Left renal pelvis (tissue), 4 donors: ENCODE measurements around the gene LOXHD1. TPM values are rescaled to one million over a fixed set of nuclear protein-coding genes. Genes with fewer than 3 reads are reported as not detected.

Experiments used
- DNase-seq, 4 donors: peaks; one replicate each; pipeline ENCODE4 v3.0.0-alpha.2; 2013; ENCODE audit warnings: low read depth in 4 of 4, low spot score in 3 of 4
- polyA plus RNA-seq, 4 donors: library from polyadenylated mRNA; unstranded; fragments of 120-200 nt; gene quantifications; one replicate each; pipeline ENCODE4 v1.2.1, GENCODE V29; 2013; ENCODE audit not compliant: insufficient read length in 4 of 4

LOXHD1 gene
- polyA plus RNA-seq, 4 donors, result 0.56 to 0.85 (median 0.61) TPM

GRCh38 chr18:46676182-46676835 lies 19.3 kb upstream of the LOXHD1 start:
- DNase-seq, result peak in 3 of 4 donors; percentile 27 to 60 (median 31)

DNA sequence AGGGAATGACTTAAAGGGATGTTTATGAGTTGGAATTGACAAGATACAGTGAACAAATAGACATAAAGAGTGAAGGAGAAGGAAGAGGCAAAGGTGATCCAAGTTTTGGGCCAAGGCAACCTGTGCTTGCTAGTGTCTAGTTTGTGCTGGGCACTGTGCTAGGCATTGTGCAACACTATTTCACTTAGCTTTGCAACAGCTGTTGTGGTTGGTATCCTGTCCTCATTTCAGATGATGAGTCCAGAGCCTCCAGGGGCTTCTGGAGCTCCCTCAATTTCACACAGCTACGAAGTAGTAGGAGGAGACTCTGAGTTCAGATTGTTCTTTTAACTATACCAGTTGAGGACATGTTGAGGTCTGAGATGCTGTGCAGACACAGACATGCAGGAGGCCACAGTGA lies 18.1 kb upstream of the LOXHD1 start:
- DNase-seq, result no peak

- DNase-seq, result no peak
These were observed 15.3 kb upstream of the LOXHD1 start for GRCh38 chr18:46672062-46672970.

GRCh38 chr18:46668694-46669093 lies 11.7 kb upstream of the LOXHD1 start:
- DNase-seq, result no peak

GRCh38 chr18:46668135-46668534 lies 11.1 kb upstream of the LOXHD1 start:
- no peak for DNase-seq

- no peak for DNase-seq
These were observed 6.5 kb upstream of the LOXHD1 start for GRCh38 chr18:46663539-46663938.

- no peak for DNase-seq
These were observed 4.1 kb upstream of the LOXHD1 start for GRCh38 chr18:46660957-46661749.

DNA sequence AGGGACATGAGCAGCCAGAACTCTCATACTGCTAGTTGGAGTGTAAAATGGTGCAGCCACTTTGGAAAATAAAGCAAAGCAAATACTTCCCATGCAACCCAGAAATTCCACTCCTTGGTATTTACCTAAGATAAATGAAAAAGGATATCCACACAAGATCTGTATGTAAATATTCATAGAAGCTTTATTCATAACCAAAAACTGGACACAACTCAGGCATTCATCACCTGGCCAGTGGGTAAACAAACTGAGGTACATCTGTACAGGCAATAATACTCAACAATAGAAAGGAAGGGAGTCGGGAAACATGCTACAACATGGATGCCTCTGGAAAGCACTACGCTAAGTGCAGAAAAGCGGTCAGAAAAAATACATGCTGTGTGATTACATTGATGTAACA lies 2.5 kb upstream of the LOXHD1 start:
- no peak for DNase-seq

GRCh38 chr18:46656326-46657114 lies 500 bp downstream of the LOXHD1 start:
- DNase-seq, result no peak

GRCh38 chr18:46652372-46652771 lies 4.6 kb downstream of the LOXHD1 start:
- no peak for DNase-seq

DNA sequence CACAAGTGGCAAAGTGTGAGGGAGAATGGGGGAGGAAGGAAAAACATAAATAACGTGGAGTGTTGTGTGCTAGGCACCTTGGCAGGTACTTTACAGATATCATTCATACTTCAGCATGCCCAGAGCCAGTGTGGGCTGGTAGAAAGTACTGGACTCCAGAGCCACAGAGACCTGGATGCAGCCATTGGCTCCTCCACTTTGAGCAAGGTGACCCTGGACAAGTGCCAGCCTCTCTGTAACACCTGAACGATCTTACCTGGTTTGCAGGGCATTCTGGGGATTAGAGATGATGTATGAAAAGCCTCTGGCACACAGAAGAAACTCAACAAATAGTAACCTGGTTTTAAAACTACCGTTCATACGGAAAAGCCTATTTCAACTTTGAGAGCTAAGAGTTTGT lies 6.3 kb downstream of the LOXHD1 start:
- DNase-seq, result no peak

DNA sequence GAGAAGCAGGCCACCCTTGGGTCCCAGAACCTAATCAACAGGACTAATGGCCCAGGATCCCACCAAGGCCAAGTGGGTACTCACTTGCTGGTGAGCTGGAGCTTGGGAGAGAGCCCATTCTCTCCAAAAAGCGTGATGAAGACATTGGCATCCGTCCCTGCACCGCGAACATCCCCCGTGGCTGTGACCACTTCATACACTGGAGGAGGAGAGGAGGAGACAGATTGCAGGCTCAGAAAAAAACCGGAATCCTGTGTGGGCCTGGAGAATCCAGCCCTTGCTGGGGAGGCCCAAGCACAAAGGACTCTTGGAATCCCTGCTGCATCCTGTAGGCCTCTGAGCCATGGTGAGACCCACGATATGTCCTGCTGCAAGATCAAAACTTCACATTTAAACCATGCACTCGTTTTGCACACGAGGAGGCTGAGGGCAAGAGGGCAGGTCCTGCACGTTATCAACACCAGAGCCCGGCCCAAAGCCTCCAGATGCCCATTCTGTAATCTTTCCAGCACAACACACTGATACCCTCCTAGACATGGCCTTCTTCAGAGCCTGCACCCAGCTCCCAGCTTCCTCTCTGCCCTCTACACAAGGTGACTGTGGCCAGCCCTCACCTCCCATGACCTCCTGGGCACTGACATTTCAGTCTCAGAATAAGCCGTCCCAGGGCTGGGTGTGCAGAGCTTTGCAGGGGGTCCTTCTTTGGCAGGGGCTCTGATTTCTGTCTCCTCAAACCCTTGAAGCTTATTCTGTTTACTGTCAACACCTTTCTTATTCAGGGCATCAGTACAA lies 7.8 kb downstream of the LOXHD1 start:
- no peak for DNase-seq

DNA sequence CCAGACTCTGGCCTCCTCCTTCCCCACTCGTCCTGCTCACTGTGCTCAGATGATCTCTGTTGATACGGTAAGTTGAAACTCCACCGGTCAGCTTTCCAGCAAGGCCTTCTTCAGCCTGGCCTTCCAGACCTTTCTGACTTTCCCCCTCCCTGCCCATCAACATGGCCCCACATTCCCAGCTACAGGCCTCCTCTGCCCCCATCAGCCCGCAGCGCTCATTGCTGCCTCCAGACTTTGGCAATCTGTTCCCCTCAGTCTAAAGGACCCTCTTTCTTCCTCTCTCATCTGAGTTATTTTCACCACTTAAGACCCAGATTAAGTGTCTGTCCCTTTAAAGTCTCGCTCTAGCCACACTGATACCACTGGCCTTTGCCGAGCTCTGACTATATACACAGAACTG lies 10.6 kb downstream of the LOXHD1 start:
- no peak for DNase-seq

DNA sequence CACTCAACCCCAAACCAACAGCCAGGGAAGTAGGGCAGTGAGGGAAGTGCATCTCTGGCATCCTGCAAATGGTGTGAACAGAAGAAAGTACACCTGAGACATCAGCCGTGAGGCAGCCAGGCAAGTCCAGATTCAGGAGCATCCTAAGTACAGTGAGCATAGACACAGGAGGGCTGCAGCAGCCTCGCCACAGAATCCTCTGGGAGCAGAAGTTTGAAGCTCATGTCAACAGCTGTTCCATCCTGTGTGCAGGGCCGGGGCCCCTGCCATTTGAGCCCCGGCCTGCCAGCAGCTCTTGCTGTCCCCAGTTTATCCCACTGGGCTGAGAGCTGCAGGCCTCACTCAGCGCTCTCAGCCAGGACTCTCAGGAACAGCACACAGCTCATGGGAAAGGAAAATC lies 14.5 kb downstream of the LOXHD1 start:
- no peak for DNase-seq

- no peak for DNase-seq
These were observed 15.1 kb downstream of the LOXHD1 start for GRCh38 chr18:46641917-46642316.

GRCh38 chr18:46639386-46639785 lies 17.6 kb downstream of the LOXHD1 start:
- no peak for DNase-seq

- no peak for DNase-seq
These were observed 20.9 kb downstream of the LOXHD1 start for GRCh38 chr18:46636040-46636630.

DNA sequence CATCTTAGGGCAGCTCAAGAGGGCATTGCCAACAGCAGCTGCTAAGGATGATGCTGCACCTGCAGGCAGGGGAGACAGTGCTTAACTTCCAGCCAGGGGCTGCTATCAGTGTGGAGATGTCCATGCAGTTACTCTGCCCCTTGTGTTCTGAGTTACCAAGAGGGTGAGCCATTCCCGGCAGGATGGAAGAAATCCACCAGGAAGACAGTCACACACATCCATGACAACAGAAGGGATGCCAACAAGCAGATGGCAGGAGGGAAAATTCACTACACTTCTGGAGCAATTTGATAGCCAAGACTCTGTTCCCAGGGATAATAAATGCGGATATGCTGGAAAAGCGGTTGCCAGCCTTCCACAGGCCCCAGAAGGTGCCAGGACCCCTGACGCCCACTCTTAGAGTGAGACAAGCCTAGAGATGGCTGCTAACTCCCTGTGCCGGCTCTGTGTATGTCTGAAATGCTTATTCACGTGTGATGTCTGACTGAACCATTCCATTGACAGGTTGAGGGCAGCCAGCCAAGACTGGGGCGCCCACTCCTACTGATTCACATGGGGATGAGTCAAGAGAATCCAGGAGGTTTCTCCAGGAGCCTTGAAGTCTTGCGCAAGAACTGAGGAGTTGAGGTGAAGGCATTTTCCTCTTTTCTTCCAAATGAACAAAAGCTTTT lies 24.5 kb downstream of the LOXHD1 start:
- no peak for DNase-seq

DNA sequence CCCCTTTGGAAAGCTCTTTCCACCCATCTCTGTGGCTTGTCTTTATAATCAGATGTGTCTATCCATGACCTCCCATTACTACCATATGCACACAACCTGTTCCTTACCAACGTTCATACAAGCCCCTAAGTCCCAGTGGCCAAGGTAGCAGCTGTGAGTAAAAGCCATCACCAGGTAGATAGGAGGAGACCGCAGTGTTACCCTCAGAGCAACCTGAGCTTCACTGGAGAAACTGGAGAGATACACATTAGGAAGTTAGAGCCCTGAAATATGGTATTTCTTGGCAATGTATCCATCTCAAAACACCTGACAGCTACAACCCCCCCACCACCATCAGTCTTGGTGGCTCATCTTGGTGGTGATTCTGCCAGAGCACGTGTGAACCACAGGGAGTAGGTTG lies 26.0 kb downstream of the LOXHD1 start:
- no peak for DNase-seq
